ENCODE measurements around the gene ARID1A. TPM values are rescaled to one million over a fixed set of nuclear protein-coding genes. Genes with fewer than 3 reads are reported as not detected.

The ARID1A gene
- total and polyA plus RNA-seq, 2 of the 8 experiments (the other 6 are each of a cell fraction or from before 2014, with no cell fraction given) = 52.1 to 103 TPM

DNA sequence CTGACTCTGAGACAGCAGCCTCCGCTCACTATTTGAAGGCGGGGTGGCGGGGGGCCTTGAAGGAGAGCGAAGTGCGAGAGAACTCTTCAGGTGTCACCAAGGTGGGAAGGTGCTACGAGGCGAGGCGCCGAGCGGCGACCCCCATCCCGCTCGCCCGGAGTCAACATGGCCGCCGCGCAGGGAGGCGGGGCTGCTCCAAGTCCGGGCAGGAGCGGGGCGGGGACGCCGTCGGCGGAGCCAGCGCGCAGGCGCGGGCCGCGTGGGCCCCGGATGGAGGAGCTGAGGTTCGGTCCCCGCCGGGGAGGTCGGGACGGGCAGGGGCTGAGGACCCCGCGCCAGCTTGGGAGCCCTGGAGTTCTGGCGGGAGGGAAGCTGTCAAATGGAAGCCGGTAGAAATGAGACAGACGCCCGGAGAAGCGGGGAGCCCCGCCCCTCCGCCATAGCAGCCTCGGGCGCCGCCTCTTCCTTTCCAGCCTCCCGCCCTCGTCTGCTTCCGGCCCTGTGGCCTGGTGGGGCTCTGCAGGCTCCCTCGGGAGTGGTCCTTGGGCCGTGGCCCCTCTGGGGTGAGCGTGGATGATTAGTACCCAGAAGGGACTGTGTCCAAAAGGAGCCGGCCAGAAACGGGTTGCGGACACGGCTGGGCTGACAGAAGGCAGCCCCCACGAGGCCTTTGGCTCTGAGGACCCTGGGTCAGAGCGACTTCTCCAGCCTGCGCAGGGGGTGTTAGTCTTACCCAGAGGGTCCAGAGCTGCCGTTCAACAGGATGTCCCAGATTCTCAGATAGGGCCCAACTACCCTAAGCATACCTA lies 92.1 kb downstream of the ARID1A start, which contains the start of gene PIGV (continued):
- no peak for TF ChIP-seq CHD1 (IDR thresholded peaks at IDR 0.05; ENCODE audit: low read depth, low read length)
- TF ChIP-seq, protein P1, sequence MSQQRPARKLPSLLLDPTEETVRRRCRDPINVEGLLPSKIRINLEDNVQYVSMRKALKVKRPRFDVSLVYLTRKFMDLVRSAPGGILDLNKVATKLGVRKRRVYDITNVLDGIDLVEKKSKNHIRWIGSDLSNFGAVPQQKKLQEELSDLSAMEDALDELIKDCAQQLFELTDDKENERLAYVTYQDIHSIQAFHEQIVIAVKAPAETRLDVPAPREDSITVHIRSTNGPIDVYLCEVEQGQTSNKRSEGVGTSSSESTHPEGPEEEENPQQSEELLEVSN (IDR thresholded peaks at IDR 0.05) = peak; percentile 54
- no peak for TF ChIP-seq ZNF274 (IDR thresholded peaks at IDR 0.05; ENCODE audit: borderline replicate concordance, extremely low read depth, low read length)
- TF ChIP-seq CTBP2 (IDR thresholded peaks at IDR 0.05; ENCODE audit: borderline replicate concordance, insufficient read depth, insufficient read length, low read length) = no peak
- TF ChIP-seq CBX8 (IDR thresholded peaks at IDR 0.05; ENCODE audit: borderline replicate concordance, low read depth, low read length) = no peak
- peak; percentile 5 for TF ChIP-seq CREB1 (IDR thresholded peaks at IDR 0.05)
- TF ChIP-seq KDM5A (IDR thresholded peaks at IDR 0.05; ENCODE audit: low read length) = no peak
- TF ChIP-seq HDAC2 (IDR thresholded peaks at IDR 0.05; ENCODE audit: borderline replicate concordance in 1 of 2, low read depth in 2 of 2, low read length in 2 of 2) = 0 out of 4 replicates have a peak, but pooled peaks of 1 of the 2 experiments have one; percentile 21
- TF ChIP-seq GABPA (IDR thresholded peaks at IDR 0.05; ENCODE audit: borderline replicate concordance, insufficient read depth, low read length) = 0 out of 2 replicates have a peak, but pooled peaks have one; percentile 18
- no peak for TF ChIP-seq CBX5 (IDR thresholded peaks at IDR 0.05; ENCODE audit: low read depth, low read length)
- TF ChIP-seq KDM4A (IDR thresholded peaks at IDR 0.05; ENCODE audit: low read depth, low read length, severe bottlenecking) = peak; percentile 37
- TF ChIP-seq KDM1A (IDR thresholded peaks at IDR 0.05; ENCODE audit: borderline replicate concordance, low read length) = no peak
- peak; percentile 76 for TF ChIP-seq ASH2L (IDR thresholded peaks at IDR 0.05; ENCODE audit: low read length)
- TF ChIP-seq JUND (IDR thresholded peaks at IDR 0.05; ENCODE audit: low read length) = no peak
- no peak for TF ChIP-seq TEAD4 (IDR thresholded peaks at IDR 0.05; ENCODE audit: low read depth, low read length)
- peak; percentile 27 for TF ChIP-seq TAF7 (optimal IDR thresholded peaks at IDR 0.05; ENCODE audit: borderline replicate concordance, low read depth, low read length)
- TF ChIP-seq SP4 (IDR thresholded peaks at IDR 0.05; ENCODE audit: low read length) = no peak; the same call in 1 of the 2 replicates
- TF ChIP-seq FOSL1 (IDR thresholded peaks at IDR 0.05; ENCODE audit: insufficient read depth, low read depth, low read length) = no peak
- TF ChIP-seq PHF8 (conservative IDR thresholded peaks at IDR 0.05; ENCODE audit: low read depth, low read length) = peak; percentile 79
- TF ChIP-seq YY1 (IDR thresholded peaks at IDR 0.05; ENCODE audit: low read depth, low read length) = peak; percentile 98
- peak; percentile 70 to 87 for TF ChIP-seq POLR2A (IDR thresholded peaks at IDR 0.05; ENCODE audit: control extremely low read depth in 1 of 2, low read depth in 2 of 2, low read length in 2 of 2)
- no peak for TF ChIP-seq BRCA1 (IDR thresholded peaks at IDR 0.05; ENCODE audit: low read depth, low read length)
- TF ChIP-seq BCL11A (IDR thresholded peaks at IDR 0.05; ENCODE audit: low read depth in 2 of 2, low read length in 2 of 2) = no peak
- no peak for TF ChIP-seq RAD21 (IDR thresholded peaks at IDR 0.05 in 1 of 2, conservative IDR thresholded peaks at IDR 0.05 in 1 of 2; ENCODE audit: low read depth in 2 of 2, low read length in 2 of 2)

Measured in H1 (cell line).